Gastroesophageal sphincter (tissue), 3 donors: ENCODE measurements around the gene ATP2B2.

Experiments
- CTCF ChIP-seq, 4 experiments: fragments of 200-600 bp in 2 of 4; fragments of 450-650 bp in 2 of 4; sonication (generic) in 1 of 4; IDR thresholded peaks; one replicate each; pipeline ENCODE4 v1.5.1; 2017 to 2019; ENCODE audit warnings: antibody characterized with exemption in 4 of 4, mild to moderate bottlenecking in 2 of 4, moderate library complexity in 2 of 4
- EP300 ChIP-seq: sonication (generic); formaldehyde crosslinking; IDR thresholded peaks from one replicate; pipeline ENCODE4 v1.6.1; 2017; ENCODE audit warnings: antibody characterized with exemption, mild to moderate bottlenecking
- POLR2A ChIP-seq, 2 donors: fragments of 450-650 bp; IDR thresholded peaks; one replicate each; pipeline ENCODE4 v1.6.1; 2017; ENCODE audit warnings: antibody characterized with exemption in 2 of 2, mild to moderate bottlenecking in 2 of 2, moderate library complexity in 1 of 2
- POLR2AphosphoS5 ChIP-seq: sonication (generic); formaldehyde crosslinking; IDR thresholded peaks from one replicate; pipeline ENCODE4 v1.6.1; 2017; ENCODE audit warnings: antibody characterized with exemption

GRCh38 chr3:10494180-10494579 lies 11.2 kb downstream of the ATP2B2 start:
- TF ChIP-seq CTCF (IDR thresholded peaks at IDR 0.05) (no peak), POLR2A (IDR thresholded peaks at IDR 0.05) (no peak), POLR2AphosphoS5 (no peak), EP300 (no peak)
